OCI-LY3 (cell line): ENCODE data around the gene GRID1.

ENCODE experiments used
- H2AFZ ChIP-seq: fragments of 200-600, 300-600 bp; shearing (Covaris generic); 2 replicates; pipeline ENCODE4 v1.6.0; 2014; ENCODE audit warnings: antibody characterized with exemption, low read depth, low read length
- H3K27ac ChIP-seq: fragments of 200-600, 300-600 bp; sonication (generic); 2 replicates; pipeline ENCODE4 v1.5.1; 2014; ENCODE audit warnings: mild to moderate bottlenecking, low read length, moderate library complexity, mixed read lengths
- H3K27me3 ChIP-seq: fragments of 200-600, 300-600 bp; sonication (generic); 2 replicates; pipeline ENCODE4 v1.6.1; 2014; ENCODE audit warnings: low read depth, low read length, mixed read lengths
- H3K36me3 ChIP-seq: fragments of 200-600, 300-600 bp; sonication (generic); replicated peaks from 2 replicates; pipeline ENCODE3; 2014; ENCODE audit warnings: low read depth, low read length, mixed read lengths
- H3K4me1 ChIP-seq: fragments of 300-600, 200-600 bp; sonication (generic); 2 replicates; pipeline ENCODE4 v1.6.1; 2014; ENCODE audit warnings: low read length, mixed read lengths
- H3K4me2 ChIP-seq: fragments of 200-600, 300-600 bp; sonication (generic); 2 replicates; pipeline ENCODE4 v1.6.1; 2014; ENCODE audit warnings: low read length, mixed read lengths
- H3K4me3 ChIP-seq: fragments of 300-600, 200-600 bp; sonication (generic); 2 replicates; pipeline ENCODE4 v1.5.1; 2014; ENCODE audit warnings: antibody characterized with exemption, mild to moderate bottlenecking, low read length, moderate library complexity
- H3K79me2 ChIP-seq: fragments of 300-600, 200-600 bp; shearing (Covaris generic); 2 replicates; pipeline ENCODE4 v1.6.1; 2014; ENCODE audit warnings: mild to moderate bottlenecking, low read length, mixed read lengths
- H3K9ac ChIP-seq: fragments of 300-600, 200-600 bp; shearing (Covaris generic); 2 replicates; pipeline ENCODE4 v1.6.0; 2014; ENCODE audit warnings: mild to moderate bottlenecking, low read length, moderate library complexity
- H3K9me3 ChIP-seq: fragments of 200-600, 300-600 bp; shearing (Covaris generic); 2 replicates; pipeline ENCODE4 v1.6.1; 2014; ENCODE audit warnings: low read length, mixed read lengths; ENCODE audit not compliant: insufficient read depth
- H4K20me1 ChIP-seq: fragments of 200-600, 300-600 bp; sonication (generic); 2 replicates; pipeline ENCODE4 v1.6.1; 2016; ENCODE audit warnings: low read length, mixed read lengths; ENCODE audit not compliant: insufficient read depth
- CTCF ChIP-seq: fragments of 200-600, 300-600 bp; sonication (generic); IDR thresholded peaks from 2 replicates; pipeline ENCODE4 v1.5.1; 2014; ENCODE audit warnings: antibody characterized with exemption, low read length, low read depth
- EZH2phosphoT487 ChIP-seq: fragments of 200-600 bp; shearing (Covaris generic); IDR thresholded peaks from 2 replicates; pipeline ENCODE4 v1.6.1; 2018; ENCODE audit warnings: antibody characterized with exemption, mixed run types, low read depth

Gene GRID1

GRCh38 chr10:85599081-85599480 lies 767.5 kb downstream of the GRID1 start:
- Histone ChIP-seq H3K27me3 (no peaks in the 10 kb centered on the region), H3K36me3 (no peaks in the 10 kb centered on the region), H3K79me2 (no peaks in the 10 kb centered on the region), H3K4me2 (no peak overlapping the region), H4K20me1 (no peaks in the 10 kb centered on the region), H2AFZ (no peak overlapping the region), H3K9ac (no peak overlapping the region), H3K9me3 (no peaks in the 10 kb centered on the region), H3K27ac (no peak overlapping the region), H3K4me1 (no peaks in the 10 kb centered on the region), H3K4me3 (no peak overlapping the region)
- TF ChIP-seq EZH2phosphoT487 (no peak), CTCF (no peak)

- no peak overlapping the region for H3K9ac ChIP-seq
- no peak overlapping the region for H3K4me3 ChIP-seq
- peak overlapping the region; percentile 26; the same call in 1 of the 2 replicates for H3K27ac ChIP-seq
- no peak overlapping the region for H2AFZ ChIP-seq
- H3K27me3 ChIP-seq, result no peaks in the 10 kb centered on the region
- TF ChIP-seq CTCF (no peak), EZH2phosphoT487 (no peak)
- no peaks in the 10 kb centered on the region for H3K9me3 ChIP-seq
- H3K4me2 ChIP-seq, result 0 out of 2 replicates have a peak overlapping the region, but pooled peaks have one; percentile 20
- no peaks in the 10 kb centered on the region for H3K36me3 ChIP-seq
- H4K20me1 ChIP-seq, result no peaks in the 10 kb centered on the region
- no peaks in the 10 kb centered on the region for H3K4me1 ChIP-seq
- H3K79me2 ChIP-seq, result no peaks in the 10 kb centered on the region
These were observed 767.9 kb downstream of the GRID1 start for GRCh38 chr10:85598646-85599045.

- H3K4me2 ChIP-seq, result no peak overlapping the region
- H4K20me1 ChIP-seq, result no peaks in the 10 kb centered on the region
- H3K27ac ChIP-seq, result no peak overlapping the region
- H2AFZ ChIP-seq, result no peak overlapping the region
- no peaks in the 10 kb centered on the region for H3K79me2 ChIP-seq
- no peaks in the 10 kb centered on the region for H3K9me3 ChIP-seq
- TF ChIP-seq EZH2phosphoT487 (no peak), CTCF (no peak)
- H3K27me3 ChIP-seq, result no peaks in the 10 kb centered on the region
- H3K9ac ChIP-seq, result no peak overlapping the region
- H3K36me3 ChIP-seq, result no peaks in the 10 kb centered on the region
- H3K4me3 ChIP-seq, result no peak overlapping the region
- no peaks in the 10 kb centered on the region for H3K4me1 ChIP-seq
These were observed 769.6 kb downstream of the GRID1 start for GRCh38 chr10:85597006-85597405.

- no peaks in the 10 kb centered on the region for H3K36me3 ChIP-seq
- no peaks in the 10 kb centered on the region for H3K4me1 ChIP-seq
- H4K20me1 ChIP-seq, result no peaks in the 10 kb centered on the region
- H2AFZ ChIP-seq, result no peak overlapping the region
- no peak overlapping the region for H3K27ac ChIP-seq
- H3K9me3 ChIP-seq, result no peaks in the 10 kb centered on the region
- no peak overlapping the region for H3K4me3 ChIP-seq
- TF ChIP-seq CTCF, result no peak
- no peak for TF ChIP-seq EZH2phosphoT487
- no peak overlapping the region for H3K9ac ChIP-seq
- H3K4me2 ChIP-seq, result no peak overlapping the region
- no peaks in the 10 kb centered on the region for H3K79me2 ChIP-seq
- H3K27me3 ChIP-seq, result no peaks in the 10 kb centered on the region
These were observed 770.2 kb downstream of the GRID1 start for GRCh38 chr10:85596389-85596788.
